HG02678 (cell line): ENCODE results near the gene ZNF774.
"Not testable (repeated sequence)": the region's sequence is repeated elsewhere in the genome, so short reads cannot be mapped to it uniquely, and the experiment has no call there.

Experiments used
- ATAC-seq: cut with Tn5 transposase; IDR thresholded peaks from one replicate; pipeline ENCODE4 v1.9.1; 2021; ENCODE audit warnings: mild to moderate bottlenecking, moderate library complexity; ENCODE audit not compliant: unreplicated experiment

The ZNF774 gene

GRCh38 chr15:90352107-90352893 is at the start of gene ZNF774:
Gene ZNF774, plus strand, starts transcription at chr15:90352284. Its CDS starts 2,377 bp downstream, at chr15:90354661.
- ATAC-seq, result peak; percentile 99

- ATAC-seq, result not testable (repeated sequence)
Measured at GRCh38 chr15:90305355-90305754, 46.7 kb upstream of the ZNF774 start.

GRCh38 chr15:90305932-90306331 is 46.2 kb upstream of the ZNF774 start:
- no peak for ATAC-seq

DNA sequence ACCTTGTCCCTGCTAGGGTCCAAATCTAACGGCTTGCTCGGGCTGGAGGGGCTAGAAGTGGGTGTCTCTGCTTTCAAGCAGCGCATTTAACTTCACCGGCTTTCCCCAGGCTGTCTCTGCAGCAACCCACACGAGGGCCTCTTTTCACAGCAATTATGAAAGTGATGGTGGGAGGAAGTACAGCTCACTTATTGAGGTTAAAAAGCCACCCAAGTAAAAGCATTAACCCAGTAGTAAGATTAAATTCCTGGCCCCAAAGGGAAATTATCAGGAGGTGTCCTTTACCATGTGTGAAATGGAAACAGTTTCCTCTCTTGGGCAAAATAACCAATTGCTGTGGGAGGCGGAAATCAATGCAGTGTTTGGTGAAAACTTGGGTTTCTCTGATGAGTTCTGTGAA is 45.5 kb upstream of the ZNF774 start:
- ATAC-seq, result peak; percentile 77

DNA sequence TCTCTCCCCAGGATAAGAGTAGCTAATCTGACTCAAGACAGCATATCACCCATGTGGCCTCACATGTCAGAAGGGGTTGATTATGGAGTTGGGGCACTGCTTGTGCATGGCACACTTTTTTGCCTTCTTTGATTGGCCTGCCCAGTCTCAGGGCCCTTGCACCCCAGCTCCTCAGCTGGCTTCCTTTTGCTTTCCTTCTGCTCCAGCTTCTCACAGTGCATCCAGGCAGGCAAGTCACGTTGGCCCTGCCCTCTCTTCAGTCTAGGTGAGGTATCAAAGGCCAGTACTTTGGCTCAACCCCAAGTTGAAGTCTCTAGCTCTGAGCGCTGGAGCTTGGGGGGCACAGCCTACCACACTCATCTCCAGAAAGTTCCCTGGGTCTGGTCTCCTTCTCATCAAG is 44.4 kb upstream of the ZNF774 start:
- ATAC-seq, result no peak

GRCh38 chr15:90309020-90309419 is 43.1 kb upstream of the ZNF774 start:
- no peak for ATAC-seq

DNA sequence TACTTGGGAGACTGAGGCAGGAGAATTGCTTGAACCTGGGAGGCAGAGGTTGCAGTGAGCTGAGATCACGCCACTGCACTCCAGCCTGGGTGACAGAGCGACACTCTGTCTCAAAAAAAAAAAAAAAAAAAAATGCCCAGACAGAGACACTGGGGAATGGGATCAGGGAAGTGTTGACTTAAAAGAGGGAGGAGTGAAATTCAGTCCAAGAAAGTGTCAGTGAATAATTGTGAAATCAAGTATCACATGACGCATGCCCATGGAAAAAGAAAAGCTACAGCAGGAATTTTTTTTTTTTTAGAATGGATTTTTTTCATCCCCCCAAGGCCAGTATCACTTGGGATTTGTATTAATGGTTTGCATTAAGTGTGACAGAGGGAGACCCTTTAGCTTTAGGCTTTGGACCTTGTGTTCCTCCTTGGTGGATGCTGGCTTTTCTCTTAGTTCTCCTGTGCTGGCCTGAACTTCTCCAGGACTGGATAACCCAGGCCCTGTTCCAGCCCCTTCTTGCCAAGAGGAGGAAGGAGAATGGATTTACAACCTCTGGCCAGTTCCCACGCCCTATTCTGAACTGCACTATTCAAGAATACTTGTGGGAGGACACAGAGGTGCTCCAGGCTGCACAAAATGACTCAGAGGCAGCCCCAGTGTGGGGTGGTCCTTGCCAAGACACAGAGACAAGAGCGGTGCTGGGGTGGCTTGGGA is 36.7 kb upstream of the ZNF774 start:
- no peak for ATAC-seq

GRCh38 chr15:90316139-90316538 is 35.9 kb upstream of the ZNF774 start:
- ATAC-seq, result no peak

- ATAC-seq, result no peak
Measured at GRCh38 chr15:90318591-90318990, 33.5 kb upstream of the ZNF774 start.

- ATAC-seq, result peak; percentile 75
Measured at GRCh38 chr15:90320062-90320884, 31.8 kb upstream of the ZNF774 start.

- no peak for ATAC-seq
Measured at GRCh38 chr15:90320885-90321278, 31.2 kb upstream of the ZNF774 start.

DNA sequence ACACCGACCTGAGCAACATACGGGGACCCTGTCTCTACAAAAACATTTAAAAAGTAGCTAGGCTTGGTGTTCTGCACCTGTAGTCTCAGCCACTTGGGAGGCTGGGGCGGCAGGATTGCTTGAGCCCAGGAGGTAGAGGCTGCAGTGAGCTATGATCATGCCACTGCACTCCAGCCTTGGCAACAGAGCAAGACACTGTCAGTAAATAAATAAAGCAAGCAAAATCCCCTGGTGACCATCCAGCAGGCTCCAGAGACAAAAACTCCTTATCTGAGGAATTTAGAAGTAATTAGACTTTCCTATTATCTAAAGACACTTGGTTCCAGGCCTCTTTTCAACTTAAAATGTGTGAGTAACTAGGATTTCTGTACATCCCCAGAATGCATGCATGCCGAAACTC is 29.5 kb upstream of the ZNF774 start:
- ATAC-seq, result no peak

GRCh38 chr15:90325726-90326125 is 26.4 kb upstream of the ZNF774 start:
- no peak for ATAC-seq

DNA sequence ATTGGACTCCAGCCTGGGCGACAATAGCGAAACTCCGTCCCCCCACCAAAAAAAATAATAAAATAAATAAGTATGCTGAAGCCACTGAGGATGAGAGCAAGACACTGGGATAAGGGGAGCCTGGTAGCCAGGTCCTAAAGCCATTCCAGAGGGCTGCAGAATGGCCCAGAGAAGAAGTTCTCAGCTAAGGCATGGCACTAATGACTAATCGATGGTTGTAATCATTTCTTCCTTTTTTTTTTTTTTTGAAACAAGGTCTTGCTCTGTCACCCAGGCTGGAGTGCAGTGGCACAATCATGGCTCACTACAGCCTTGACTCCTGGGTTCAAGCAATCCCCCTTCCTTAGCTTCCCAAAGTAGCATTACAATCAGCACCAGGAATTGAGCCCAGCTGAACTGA is 25.6 kb upstream of the ZNF774 start:
- ATAC-seq, result no peak

GRCh38 chr15:90327311-90327710 is 24.8 kb upstream of the ZNF774 start:
- no peak for ATAC-seq

DNA sequence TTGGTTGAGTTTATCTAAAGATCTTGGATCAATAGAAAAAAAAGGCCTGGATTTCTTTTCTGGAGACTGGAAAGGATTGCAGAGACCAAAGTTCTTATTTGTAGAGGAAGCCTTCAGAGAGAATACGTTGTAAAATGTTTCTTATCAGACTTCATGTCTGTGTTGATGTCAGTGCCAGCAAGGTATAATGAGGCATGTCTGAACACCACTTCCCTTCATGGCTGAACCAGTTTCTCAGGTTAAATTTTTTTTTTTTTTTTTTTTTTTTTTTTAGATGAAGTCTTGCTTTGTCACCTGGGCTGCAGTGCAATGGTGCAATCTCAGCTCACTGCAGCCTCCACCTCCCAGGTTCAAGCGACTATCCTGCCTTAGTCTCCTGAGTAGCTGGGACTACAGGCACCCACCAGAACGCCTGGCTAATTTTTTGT is 17.8 kb upstream of the ZNF774 start:
- no peak for ATAC-seq

DNA sequence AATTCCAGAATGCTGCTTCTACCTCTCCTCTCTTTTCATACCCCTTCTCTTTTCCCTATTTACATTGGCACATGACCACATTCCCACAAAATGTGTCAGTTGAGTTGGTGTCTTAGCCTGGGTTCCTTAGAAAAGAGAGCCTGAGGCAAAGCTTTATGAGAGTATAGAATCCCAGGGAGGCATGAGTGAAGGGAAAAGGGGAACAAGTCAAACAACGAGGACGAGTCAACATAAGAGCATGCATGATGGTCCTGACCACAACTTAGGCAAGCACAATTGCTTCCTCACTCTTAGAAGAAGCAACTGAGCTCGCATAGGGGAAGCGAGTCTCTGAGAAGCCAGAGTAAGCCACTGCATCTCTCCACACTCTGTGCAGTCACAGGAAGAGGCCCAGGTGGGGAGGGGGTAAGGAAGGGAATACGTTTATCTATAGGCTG is 15.4 kb upstream of the ZNF774 start:
- no peak for ATAC-seq

GRCh38 chr15:90337256-90337655 is 14.8 kb upstream of the ZNF774 start:
- ATAC-seq, result no peak

- ATAC-seq, result no peak
Measured at GRCh38 chr15:90338532-90338931, 13.6 kb upstream of the ZNF774 start.

DNA sequence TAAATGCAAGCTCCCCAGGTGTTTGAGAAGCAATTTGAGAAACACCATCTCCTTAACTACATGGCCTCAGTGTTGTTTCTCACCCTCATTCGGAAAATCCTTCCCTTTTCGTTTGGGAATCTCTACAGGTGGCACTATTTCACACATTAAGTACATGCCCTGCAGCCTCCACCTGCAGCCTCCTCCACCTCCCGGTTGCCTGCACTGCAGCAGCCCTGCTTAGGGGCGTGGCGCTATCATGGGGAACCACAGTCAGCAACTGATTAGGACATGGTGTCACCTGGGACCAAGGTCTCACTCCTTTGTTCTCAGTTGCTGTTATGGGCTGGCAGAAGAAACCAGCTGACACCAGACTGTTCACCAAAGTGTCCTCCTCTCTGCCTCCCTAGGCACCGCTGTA is 11.7 kb upstream of the ZNF774 start:
- no peak for ATAC-seq

GRCh38 chr15:90343302-90343790 is 8.7 kb upstream of the ZNF774 start:
- ATAC-seq, result no peak
